NB4 (cell line): ENCODE results near the gene GATA3.

Experiments used
- MYC ChIP-seq: IDR thresholded peaks from 2 replicates; pipeline ENCODE4 v1.6.1; 2011; ENCODE audit warnings: low read depth, low read length
- POLR2A ChIP-seq: IDR thresholded peaks from 2 replicates; pipeline ENCODE4 v1.6.1; 2011; ENCODE audit warnings: mild to moderate bottlenecking; ENCODE audit not compliant: insufficient read length; ENCODE audit errors: extremely low read depth
- TF ChIP-seq, protein P1 (sequence below): IDR thresholded peaks from one replicate; pipeline ENCODE4 v1.5.1; 2012; ENCODE audit warnings: low read depth, low read length

DNA sequence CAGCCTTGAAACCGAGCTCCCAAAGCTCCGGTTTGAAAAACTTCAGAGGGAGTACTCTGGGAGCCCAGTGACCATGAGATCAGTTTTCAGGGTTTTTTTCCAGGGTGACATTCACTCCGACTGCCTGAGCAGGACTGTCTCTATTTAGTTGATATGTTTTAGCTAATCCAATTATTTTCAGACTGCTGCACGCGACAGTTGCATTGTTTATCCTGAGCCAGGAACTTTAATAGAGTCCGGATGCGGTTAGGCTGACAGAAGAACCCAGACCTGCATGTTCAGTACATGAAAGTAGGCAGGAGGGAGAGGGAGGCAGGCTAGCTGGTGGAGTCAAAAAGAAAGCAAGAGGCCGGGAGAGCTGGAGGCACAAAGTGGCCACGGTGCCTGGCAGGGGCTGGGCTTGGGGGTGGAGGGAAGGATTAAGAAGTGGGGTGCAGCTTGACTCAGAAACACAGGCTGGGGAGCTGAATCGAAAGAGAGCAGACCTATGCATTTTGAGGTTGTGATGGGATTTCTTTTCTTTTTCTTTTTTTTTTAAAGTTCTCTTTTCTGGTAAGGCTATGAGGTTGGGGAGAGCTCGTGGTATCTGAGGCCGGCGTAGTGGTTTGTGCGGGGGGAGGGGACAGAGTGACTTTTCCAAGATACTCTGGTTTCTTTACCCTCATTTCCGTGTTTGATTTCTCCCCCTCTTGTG lies 5.7 kb downstream of the GATA3 start:
- no peak for TF ChIP-seq MYC
- TF ChIP-seq, protein P1, sequence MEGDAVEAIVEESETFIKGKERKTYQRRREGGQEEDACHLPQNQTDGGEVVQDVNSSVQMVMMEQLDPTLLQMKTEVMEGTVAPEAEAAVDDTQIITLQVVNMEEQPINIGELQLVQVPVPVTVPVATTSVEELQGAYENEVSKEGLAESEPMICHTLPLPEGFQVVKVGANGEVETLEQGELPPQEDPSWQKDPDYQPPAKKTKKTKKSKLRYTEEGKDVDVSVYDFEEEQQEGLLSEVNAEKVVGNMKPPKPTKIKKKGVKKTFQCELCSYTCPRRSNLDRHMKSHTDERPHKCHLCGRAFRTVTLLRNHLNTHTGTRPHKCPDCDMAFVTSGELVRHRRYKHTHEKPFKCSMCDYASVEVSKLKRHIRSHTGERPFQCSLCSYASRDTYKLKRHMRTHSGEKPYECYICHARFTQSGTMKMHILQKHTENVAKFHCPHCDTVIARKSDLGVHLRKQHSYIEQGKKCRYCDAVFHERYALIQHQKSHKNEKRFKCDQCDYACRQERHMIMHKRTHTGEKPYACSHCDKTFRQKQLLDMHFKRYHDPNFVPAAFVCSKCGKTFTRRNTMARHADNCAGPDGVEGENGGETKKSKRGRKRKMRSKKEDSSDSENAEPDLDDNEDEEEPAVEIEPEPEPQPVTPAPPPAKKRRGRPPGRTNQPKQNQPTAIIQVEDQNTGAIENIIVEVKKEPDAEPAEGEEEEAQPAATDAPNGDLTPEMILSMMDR = no peak
- TF ChIP-seq POLR2A = no peak
